CD4-positive, alpha-beta T cell treated with Interleukin-15 for 4 hours (primary cell): ENCODE results near the gene CAPN7.

Experiments used
- DNase-seq: peaks from one replicate; pipeline ENCODE4 v3.0.0-alpha.2; 2020; ENCODE audit warnings: low spot score

Gene CAPN7

GRCh38 chr3:15199493-15200105, 6.4 kb upstream of the CAPN7 start:
- DNase-seq, result no peak

- no peak for DNase-seq
These were observed 2.0 kb upstream of the CAPN7 start for GRCh38 chr3:15204005-15204404.

- no peak for DNase-seq
These were observed 538 bp upstream of the CAPN7 start for GRCh38 chr3:15205482-15205933.

GRCh38 chr3:15206662-15207576, 873 bp downstream of the CAPN7 start:
- peak; percentile 19 for DNase-seq

- DNase-seq, result no peak
These were observed 1.9 kb downstream of the CAPN7 start for GRCh38 chr3:15207836-15208504.

- no peak for DNase-seq
These were observed 5.9 kb downstream of the CAPN7 start for GRCh38 chr3:15211937-15212336.

GRCh38 chr3:15214758-15215157, 8.7 kb downstream of the CAPN7 start:
- no peak for DNase-seq

GRCh38 chr3:15215996-15216395, 9.9 kb downstream of the CAPN7 start:
- no peak for DNase-seq

GRCh38 chr3:15216501-15216900, 10.5 kb downstream of the CAPN7 start:
- DNase-seq, result no peak

- DNase-seq, result no peak
These were observed 11.1 kb downstream of the CAPN7 start for GRCh38 chr3:15217011-15217671.

- DNase-seq, result no peak
These were observed 11.8 kb downstream of the CAPN7 start for GRCh38 chr3:15217841-15218267.

GRCh38 chr3:15218689-15219088, 12.6 kb downstream of the CAPN7 start:
- no peak for DNase-seq

GRCh38 chr3:15220056-15220455, 14.0 kb downstream of the CAPN7 start:
- DNase-seq, result no peak

- no peak for DNase-seq
These were observed 14.6 kb downstream of the CAPN7 start for GRCh38 chr3:15220661-15221060.

GRCh38 chr3:15221574-15222217, 15.7 kb downstream of the CAPN7 start:
- DNase-seq, result no peak

GRCh38 chr3:15223685-15224572, 17.9 kb downstream of the CAPN7 start:
- no peak for DNase-seq

GRCh38 chr3:15228147-15228546, 22.1 kb downstream of the CAPN7 start:
- no peak for DNase-seq

GRCh38 chr3:15229262-15229661, 23.2 kb downstream of the CAPN7 start:
- DNase-seq, result no peak

- DNase-seq, result peak; percentile 57
These were observed 35.3 kb downstream of the CAPN7 start for GRCh38 chr3:15241341-15241740.

GRCh38 chr3:15243822-15244482, 37.9 kb downstream of the CAPN7 start:
- no peak for DNase-seq
